PFSK-1 (cell line): ENCODE measurements around the gene CTNNBL1.

Experiments used
- FOXP2 ChIP-seq: optimal IDR thresholded peaks from 2 replicates; pipeline ENCODE3; 2011; ENCODE audit warnings: borderline replicate concordance, control low read depth, inconsistent platforms; ENCODE audit not compliant: insufficient read depth; ENCODE audit errors: extremely low read length, extremely low read depth
- POLR2AphosphoS5 ChIP-seq: IDR thresholded peaks from 2 replicates; pipeline ENCODE4 v1.6.1; 2012; ENCODE audit warnings: low read depth, mild to moderate bottlenecking, control low read depth, low read length, moderate library complexity
- SIN3A ChIP-seq: IDR thresholded peaks from 2 replicates; pipeline ENCODE4 v1.6.1; 2012; ENCODE audit warnings: mild to moderate bottlenecking, low read length, moderate library complexity, borderline replicate concordance; ENCODE audit not compliant: insufficient read depth
- TAF1 ChIP-seq: IDR thresholded peaks from 2 replicates; pipeline ENCODE4 v1.6.1; 2012; ENCODE audit warnings: low read length, control low read depth, borderline replicate concordance; ENCODE audit not compliant: insufficient read depth
- TF ChIP-seq, protein P1 (sequence below), 2 experiments: IDR thresholded peaks; 2 replicates each; pipeline versions ENCODE4 v1.6.1 to v1.8.0; 2011 to 2012; ENCODE audit warnings: low read depth in 2 of 2, low read length in 2 of 2, control low read depth in 1 of 2, inconsistent platforms in 1 of 2, mild to moderate bottlenecking in 1 of 2, moderate library complexity in 1 of 2; ENCODE audit not compliant: insufficient read depth in 1 of 2

The CTNNBL1 gene

DNA sequence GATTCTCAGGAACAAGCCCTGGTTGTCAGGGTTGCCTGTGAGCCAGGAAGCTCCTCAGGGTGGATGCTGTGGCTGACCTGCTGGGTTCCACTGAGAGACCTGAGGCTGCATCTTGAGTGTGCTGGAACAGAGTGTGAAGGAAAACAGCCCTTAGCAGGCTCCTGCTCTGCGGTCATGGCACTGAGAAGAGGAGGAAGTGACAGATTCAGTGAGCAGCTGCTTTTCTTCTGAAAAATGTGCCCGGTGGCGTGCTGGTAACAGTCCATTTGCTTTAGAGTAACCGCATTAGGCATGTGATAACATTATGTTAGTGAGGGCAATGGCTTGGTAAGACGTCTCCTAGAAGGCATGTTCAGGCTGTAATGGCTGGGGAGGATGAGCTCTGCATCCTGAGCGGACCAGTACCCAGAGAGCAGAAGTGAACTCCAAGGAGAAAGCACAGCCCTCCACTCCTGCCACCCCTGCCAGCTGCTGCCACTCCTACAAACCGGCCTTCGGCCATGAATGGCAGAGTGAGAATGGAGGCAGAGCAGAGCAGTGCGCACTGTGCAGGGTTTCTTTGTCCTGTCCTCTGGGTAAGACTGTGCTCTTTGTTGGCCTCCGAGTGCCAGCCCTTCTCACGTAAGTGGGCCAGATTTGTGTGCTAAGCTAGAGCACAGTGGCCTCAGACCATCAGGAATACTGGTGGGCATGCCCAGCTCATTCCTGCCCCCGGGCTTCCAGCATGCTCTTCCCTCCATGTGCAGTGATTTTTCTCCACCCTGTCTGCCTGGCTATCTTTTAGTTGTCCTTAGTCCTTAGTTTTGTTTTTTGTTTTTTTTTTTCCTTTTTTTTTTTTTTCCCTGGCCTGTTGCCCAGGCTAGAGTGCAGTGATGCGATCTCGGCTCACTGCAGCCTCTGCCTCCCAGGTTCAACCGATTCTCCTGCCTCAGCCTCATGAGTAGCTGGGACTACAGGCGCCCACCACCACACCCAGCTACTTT is 111.0 kb downstream of the CTNNBL1 start:
- TF ChIP-seq FOXP2 (no peak), SIN3A (no peak), POLR2AphosphoS5 (no peak), TAF1 (no peak)
- TF ChIP-seq, protein P1, sequence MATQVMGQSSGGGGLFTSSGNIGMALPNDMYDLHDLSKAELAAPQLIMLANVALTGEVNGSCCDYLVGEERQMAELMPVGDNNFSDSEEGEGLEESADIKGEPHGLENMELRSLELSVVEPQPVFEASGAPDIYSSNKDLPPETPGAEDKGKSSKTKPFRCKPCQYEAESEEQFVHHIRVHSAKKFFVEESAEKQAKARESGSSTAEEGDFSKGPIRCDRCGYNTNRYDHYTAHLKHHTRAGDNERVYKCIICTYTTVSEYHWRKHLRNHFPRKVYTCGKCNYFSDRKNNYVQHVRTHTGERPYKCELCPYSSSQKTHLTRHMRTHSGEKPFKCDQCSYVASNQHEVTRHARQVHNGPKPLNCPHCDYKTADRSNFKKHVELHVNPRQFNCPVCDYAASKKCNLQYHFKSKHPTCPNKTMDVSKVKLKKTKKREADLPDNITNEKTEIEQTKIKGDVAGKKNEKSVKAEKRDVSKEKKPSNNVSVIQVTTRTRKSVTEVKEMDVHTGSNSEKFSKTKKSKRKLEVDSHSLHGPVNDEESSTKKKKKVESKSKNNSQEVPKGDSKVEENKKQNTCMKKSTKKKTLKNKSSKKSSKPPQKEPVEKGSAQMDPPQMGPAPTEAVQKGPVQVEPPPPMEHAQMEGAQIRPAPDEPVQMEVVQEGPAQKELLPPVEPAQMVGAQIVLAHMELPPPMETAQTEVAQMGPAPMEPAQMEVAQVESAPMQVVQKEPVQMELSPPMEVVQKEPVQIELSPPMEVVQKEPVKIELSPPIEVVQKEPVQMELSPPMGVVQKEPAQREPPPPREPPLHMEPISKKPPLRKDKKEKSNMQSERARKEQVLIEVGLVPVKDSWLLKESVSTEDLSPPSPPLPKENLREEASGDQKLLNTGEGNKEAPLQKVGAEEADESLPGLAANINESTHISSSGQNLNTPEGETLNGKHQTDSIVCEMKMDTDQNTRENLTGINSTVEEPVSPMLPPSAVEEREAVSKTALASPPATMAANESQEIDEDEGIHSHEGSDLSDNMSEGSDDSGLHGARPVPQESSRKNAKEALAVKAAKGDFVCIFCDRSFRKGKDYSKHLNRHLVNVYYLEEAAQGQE (IDR thresholded peaks at IDR 0.05; ENCODE audit: insufficient read depth in 1 of 2, low read depth in 2 of 2, low read length in 2 of 2): no peak

DNA sequence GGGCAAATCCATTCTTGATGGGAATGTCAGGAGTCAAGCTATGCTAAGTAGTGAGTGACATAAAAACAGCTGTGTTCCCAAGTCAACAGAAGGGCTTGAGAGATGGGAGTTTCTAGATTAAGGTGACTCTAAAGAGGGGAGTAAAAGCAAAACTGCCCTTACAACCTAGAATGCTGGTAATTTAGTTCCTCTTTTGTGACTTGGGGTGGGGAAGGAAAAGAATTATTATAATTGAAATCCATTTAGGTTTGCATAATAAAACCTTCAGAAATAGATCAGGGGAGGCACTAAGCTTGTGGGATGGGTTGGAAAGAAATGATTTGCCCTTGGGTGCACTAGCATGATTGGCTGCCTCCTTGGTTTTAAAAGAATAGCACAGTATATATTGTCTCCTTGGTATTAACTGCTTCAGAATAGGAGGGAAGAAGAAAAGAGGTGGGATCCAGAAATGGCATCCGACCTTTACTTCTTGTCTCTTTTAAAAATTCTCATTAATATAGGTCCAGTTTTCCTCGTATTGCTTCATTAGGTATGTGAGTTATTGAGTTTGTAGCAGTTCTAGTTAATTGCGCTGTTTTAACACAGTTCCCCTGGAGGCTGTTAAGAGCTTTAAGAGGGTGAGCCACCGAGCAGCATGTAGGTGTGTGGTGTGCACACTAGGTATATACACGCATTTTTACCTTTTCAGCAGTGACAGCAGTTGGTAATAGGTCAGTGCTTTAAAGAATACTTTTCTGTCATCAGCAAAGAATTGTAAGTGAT is 113.8 kb downstream of the CTNNBL1 start:
- TF ChIP-seq FOXP2 (no peak), POLR2AphosphoS5 (no peak), TAF1 (no peak), SIN3A (no peak)
- TF ChIP-seq, protein P1 (IDR thresholded peaks at IDR 0.05; ENCODE audit: insufficient read depth in 1 of 2, low read depth in 2 of 2, low read length in 2 of 2): no peak

DNA sequence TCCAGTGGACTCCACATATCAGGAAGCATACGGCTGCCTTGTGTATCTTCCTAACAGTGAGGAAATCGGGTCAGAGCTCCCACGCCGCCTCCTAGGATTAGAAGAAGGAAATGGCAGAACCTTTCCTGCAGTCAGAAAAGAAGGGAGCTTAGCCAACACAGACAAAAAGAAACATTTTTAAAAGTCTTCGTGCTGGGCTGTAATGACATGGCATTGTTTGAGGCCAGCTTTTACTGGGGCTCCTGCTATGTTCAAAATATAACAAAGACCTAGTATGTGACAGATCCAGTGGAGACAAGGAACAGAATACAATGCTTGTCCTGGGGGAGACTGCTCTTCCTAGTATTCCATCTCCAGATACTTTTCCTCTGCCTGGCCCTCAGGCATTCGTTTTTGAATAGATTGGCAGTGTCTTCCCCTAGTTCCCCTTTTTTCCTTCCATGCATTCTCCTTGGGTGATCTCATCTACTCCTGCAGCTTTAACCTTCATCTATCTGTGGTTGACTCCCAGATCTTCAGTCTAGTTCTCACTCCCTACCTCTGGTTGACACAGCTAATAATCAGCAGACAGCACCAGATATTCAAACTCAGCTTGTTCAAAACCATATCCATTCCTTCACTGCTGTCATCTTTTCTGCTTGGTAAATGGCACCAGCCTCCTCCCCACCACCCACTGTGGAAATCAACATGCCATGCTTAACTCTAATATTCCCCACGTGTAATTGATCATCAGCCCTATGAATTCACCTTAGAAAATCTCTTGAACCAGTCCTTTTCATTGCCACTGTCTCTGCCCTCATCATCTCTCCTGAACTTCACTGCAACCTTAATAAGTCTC is 114.6 kb downstream of the CTNNBL1 start:
- TF ChIP-seq POLR2AphosphoS5 (no peak), TAF1 (no peak), FOXP2 (no peak), SIN3A (no peak)
- TF ChIP-seq, protein P1 (IDR thresholded peaks at IDR 0.05; ENCODE audit: insufficient read depth in 1 of 2, low read depth in 2 of 2, low read length in 2 of 2): no peak

DNA sequence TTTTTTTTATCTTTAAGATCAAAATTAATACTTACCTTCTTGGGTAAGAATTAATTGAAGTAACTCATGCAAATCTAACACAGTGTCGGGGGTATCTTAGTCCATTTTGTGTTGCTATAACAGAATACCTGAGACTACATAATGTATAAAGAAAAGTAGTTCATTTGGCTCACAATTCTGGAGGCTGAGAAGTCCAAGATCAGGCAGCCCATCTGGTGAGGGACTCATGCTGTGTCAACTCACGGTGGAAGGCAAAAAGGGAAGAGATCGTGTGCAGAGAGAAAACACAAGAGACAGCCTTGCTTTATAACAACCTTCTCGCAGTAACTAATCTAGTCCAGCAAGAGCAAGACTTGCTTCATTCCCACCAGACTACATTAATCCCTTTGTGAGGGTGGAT is 116.2 kb downstream of the CTNNBL1 start:
- TF ChIP-seq TAF1 (no peak), POLR2AphosphoS5 (no peak), SIN3A (no peak), FOXP2 (no peak)
- TF ChIP-seq, protein P1 (IDR thresholded peaks at IDR 0.05; ENCODE audit: insufficient read depth in 1 of 2, low read depth in 2 of 2, low read length in 2 of 2): no peak
